ENCODE data around the gene MTG2. TPM values are rescaled to one million over a fixed set of nuclear protein-coding genes. Genes with fewer than 3 reads are reported as not detected.

MTG2 gene
- total RNA-seq, 2 donors from 2014 or later = 8.8 to 16.5 TPM

DNA sequence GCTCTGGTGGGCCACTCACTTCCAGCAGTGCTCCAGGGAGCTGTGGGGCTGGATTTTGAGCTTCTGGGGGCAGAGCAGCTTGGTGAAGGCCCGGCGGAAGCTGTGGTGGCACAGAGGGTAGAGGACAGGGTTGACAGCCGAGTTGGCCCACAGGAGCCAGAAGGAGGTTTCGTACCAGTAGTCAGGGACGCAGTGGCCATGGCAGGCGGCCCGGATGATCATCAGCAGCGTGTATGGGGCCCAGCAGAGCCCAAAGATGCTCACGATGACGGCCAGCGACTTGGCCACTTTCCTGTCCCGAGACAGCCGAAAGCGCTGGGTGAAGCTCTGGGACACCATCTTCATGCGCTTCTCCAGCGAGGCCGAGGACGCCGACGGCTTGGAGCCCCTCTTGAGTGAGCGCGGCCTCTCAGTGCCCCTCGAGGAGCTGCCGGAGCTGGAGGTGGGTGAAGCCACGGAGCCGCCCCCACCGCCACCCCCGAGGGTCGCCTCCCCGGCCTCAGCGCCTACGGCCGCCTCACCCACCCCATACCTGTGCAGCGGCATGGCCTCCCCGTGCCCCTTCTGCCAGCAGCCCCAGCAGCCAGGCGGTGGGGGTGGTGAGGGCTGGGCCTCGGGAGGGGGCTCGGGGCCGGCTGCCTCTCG is 33.3 kb downstream of the MTG2 start:
- H3K27me3 ChIP-seq = peaks cover 0 to 32% of the 10 kb centered on the region in 2 donors

DNA sequence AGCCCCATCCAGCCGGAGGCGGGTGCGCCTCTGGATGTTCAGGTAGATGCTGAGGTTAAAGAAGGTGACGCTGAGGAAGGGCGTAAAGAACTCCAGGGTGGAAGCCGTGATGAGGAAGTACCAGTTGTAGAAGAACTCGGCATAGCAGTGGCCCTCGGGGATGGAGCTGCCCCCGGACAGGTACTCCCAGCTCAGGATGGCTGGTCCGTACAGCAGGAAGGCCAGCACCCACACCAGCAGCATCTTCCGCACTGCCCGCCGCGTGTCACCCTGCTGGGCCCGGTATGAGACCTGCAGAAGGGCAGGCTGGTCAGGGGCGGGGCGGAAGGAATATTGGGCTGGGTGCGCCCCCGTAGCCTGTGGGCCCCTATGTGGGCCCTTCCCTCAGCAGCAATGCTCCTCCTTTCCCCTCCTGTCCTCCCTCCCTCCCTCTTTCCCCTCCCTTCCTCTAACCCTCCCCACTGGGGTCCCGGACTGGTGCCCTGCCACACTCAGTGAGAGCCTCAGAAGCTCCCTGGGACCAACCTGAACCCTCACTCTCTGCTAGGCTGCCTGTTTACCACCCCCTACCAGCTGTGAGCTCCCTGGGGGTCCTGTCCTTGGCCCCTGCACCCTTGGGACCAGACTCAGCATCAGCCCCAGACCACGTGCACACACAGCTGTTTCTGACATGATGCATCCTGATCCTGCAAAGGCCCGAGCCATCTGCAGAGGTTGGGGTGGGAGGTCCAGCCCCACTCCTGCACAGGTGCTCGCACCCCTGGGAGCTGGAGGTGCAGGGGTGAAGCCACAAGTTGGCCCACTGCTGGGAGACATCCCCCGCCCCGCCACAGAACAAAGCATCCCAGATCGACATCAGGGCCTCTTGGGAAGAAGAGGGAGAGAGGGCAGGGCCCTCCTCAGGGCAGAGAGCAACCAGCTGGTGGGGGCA is 34.1 kb downstream of the MTG2 start:
- intact Hi-C loops (cut with DNase I) = no loop called here
- H3K27me3 ChIP-seq = peaks cover 0 to 32% of the 10 kb centered on the region in 2 donors
- no peak for DNase-seq
- ATAC-seq = no peak
- no peak for TF ChIP-seq POLR2A (IDR thresholded peaks at IDR 0.05)
- TF ChIP-seq, protein P1, sequence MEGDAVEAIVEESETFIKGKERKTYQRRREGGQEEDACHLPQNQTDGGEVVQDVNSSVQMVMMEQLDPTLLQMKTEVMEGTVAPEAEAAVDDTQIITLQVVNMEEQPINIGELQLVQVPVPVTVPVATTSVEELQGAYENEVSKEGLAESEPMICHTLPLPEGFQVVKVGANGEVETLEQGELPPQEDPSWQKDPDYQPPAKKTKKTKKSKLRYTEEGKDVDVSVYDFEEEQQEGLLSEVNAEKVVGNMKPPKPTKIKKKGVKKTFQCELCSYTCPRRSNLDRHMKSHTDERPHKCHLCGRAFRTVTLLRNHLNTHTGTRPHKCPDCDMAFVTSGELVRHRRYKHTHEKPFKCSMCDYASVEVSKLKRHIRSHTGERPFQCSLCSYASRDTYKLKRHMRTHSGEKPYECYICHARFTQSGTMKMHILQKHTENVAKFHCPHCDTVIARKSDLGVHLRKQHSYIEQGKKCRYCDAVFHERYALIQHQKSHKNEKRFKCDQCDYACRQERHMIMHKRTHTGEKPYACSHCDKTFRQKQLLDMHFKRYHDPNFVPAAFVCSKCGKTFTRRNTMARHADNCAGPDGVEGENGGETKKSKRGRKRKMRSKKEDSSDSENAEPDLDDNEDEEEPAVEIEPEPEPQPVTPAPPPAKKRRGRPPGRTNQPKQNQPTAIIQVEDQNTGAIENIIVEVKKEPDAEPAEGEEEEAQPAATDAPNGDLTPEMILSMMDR (IDR thresholded peaks at IDR 0.05) = no peak
- peaks cover 19% of the 10 kb centered on the region for H3K4me1 ChIP-seq
- H3K27ac ChIP-seq = no peak overlapping the region
- WGBS, 2 donors = 76 to 78% methylated on average over 19 to 26 of the region's 26 CpGs
- H3K4me3 ChIP-seq = no peak overlapping the region
- no peaks in the 10 kb centered on the region for H3K9me3 ChIP-seq
- no peaks in the 10 kb centered on the region for H3K36me3 ChIP-seq (replicated peaks in 1 of 2; ENCODE audit: insufficient read depth in 1 of 2, low read depth in 2 of 2)

More for the DNA sequence above, 33.3 kb downstream of the MTG2 start:
- Histone ChIP-seq H3K4me1 (peaks cover 19% of the 10 kb centered on the region), H3K4me3 (no peak overlapping the region), H3K36me3 (replicated peaks in 1 of 2; ENCODE audit: insufficient read depth in 1 of 2, low read depth in 2 of 2) (no peaks in the 10 kb centered on the region), H3K9me3 (no peaks in the 10 kb centered on the region), H3K27ac (no peak overlapping the region)
- WGBS, 2 donors = 71 to 77% methylated on average over 4 to 36 of the region's 40 CpGs
- intact Hi-C loops (cut with DNase I) = no loop called here
- TF ChIP-seq POLR2A (IDR thresholded peaks at IDR 0.05) = no peak
- TF ChIP-seq, protein P1 (IDR thresholded peaks at IDR 0.05) = no peak
- no peak for ATAC-seq
- DNase-seq = no peak

DNA sequence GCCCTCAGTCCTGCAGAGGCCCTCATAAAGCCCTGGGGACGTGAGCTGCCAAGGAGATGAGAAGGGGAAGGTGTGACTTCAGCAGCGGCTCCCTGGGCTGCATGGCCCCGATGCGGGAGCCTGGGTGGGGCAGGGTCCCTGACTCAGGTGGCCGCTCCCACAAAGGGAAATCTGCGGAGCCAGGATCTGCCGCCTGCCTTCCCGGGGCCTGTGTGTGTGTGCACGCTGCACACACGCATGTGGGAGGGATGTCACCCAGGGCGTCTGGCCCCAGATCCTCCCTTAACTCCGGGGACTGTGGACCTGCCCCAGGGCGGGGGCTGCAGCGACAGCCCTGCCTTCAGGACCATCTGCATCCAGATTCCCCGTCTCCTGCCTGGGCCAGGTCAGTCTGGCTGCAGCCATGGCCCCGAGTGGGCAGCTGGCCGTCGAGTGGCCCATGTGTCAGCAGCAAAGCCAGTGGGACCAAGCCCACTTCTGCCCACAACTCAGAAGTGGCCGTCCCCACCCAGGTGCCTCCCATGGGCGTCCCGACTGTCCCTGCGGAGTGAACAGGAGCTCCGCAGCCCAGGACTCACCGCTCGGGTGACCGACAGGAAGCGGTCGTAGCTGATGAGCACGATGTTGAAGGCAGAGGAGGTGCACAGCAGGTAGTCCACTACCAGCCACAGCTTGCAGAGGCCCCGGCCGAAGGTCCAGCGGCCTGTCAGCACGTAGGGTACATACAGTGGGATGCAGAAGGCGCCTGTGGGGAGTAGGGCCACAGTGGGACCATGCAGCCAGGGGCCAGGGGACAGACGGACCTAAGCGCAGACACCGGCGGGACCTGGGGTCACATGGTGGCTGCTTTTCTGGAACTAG is 35.3 kb downstream of the MTG2 start:
- no peak overlapping the region for H3K27ac ChIP-seq
- DNase-seq (no peak), ATAC-seq (no peak)
- 51 to 59% methylated on average over 9 to 34 of the region's 38 CpGs for WGBS, 2 donors
- H3K27me3 ChIP-seq = peaks cover 0 to 32% of the 10 kb centered on the region in 2 donors
- TF ChIP-seq, protein P1 (IDR thresholded peaks at IDR 0.05) = no peak
- no peak for TF ChIP-seq POLR2A (IDR thresholded peaks at IDR 0.05)
- no peaks in the 10 kb centered on the region for H3K9me3 ChIP-seq
- peaks cover 19% of the 10 kb centered on the region for H3K4me1 ChIP-seq
- H3K36me3 ChIP-seq (replicated peaks in 1 of 2; ENCODE audit: insufficient read depth in 1 of 2, low read depth in 2 of 2) = no peaks in the 10 kb centered on the region
- H3K4me3 ChIP-seq = no peak overlapping the region
- intact Hi-C loops (cut with DNase I) = no loop called here

DNA sequence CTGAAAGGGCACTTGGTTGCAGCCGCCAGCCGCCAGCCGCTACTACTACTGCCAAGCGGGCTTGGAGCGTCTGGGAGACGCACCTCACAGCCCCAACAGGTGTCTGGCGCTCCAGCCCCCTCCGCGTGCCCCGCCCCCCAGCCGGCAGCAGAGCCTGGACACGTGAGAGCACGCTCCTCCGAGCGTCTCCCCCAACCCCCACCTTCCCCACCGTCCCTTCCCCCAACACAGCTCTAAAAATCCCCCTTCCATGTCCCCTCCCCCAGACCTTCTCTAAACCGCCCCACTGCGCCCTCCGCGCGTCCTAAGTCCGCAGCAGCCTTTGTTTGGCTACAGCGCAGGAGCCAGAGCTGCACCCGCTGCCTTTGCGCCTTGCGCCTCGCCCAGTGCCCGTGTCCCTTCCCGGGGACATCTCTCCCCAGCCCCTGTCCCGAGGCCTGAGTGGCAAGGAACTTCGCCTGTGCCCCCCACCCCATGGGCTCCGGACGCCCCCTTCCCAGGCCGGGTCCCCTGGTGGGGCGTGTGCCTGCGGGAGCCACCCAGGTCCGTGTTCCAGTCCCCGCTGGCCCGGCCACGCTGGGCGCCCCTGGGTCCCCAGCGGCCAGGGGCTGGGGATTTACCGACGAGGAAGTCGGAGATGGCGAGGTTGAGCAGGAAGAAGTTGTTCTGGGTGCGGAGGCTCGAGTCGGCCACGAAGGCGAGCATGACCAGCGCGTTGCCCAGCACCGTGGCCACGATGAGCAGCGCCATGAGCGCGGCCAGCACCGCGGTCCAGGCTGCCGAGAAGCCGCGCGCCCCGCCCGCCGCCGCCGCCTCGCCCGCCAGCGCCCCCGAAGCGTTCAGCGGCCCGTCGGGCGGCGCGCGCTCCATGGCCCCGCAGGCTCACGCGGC is 36.5 kb downstream of the MTG2 start:
- no peak for TF ChIP-seq POLR2A (IDR thresholded peaks at IDR 0.05)
- TF ChIP-seq, protein P1 (IDR thresholded peaks at IDR 0.05) = no peak
- WGBS, 2 donors = 0 to 2% methylated on average over 28 to 82 of the region's 84 CpGs
- DNase-seq (no peak), ATAC-seq (peak; percentile 34)
- Histone ChIP-seq H3K27ac (no peak overlapping the region), H3K4me3 (no peak overlapping the region), H3K4me1 (peaks cover 19% of the 10 kb centered on the region), H3K9me3 (no peaks in the 10 kb centered on the region), H3K27me3 (peaks cover 0 to 32% of the 10 kb centered on the region in 2 donors), H3K36me3 (replicated peaks in 1 of 2; ENCODE audit: insufficient read depth in 1 of 2, low read depth in 2 of 2) (no peaks in the 10 kb centered on the region)
- intact Hi-C loops (cut with DNase I) = no loop called here
